IPS-15b (cell line): ENCODE results near the gene CTU1.
A peak's percentile ranks its signal among the peaks of the same experiment; 100 is the strongest.

ENCODE experiments used
- H3K27me3 ChIP-seq: one replicate; pipeline ENCODE4 v1.6.1; 2013; ENCODE audit warnings: low read length; ENCODE audit not compliant: control insufficient read depth, insufficient read depth
- H3K36me3 ChIP-seq: one replicate; pipeline ENCODE4 v1.6.1; 2013; ENCODE audit warnings: low read length; ENCODE audit not compliant: control insufficient read depth, insufficient read depth
- H3K4me1 ChIP-seq: one replicate; pipeline ENCODE4 v1.6.1; 2013; ENCODE audit warnings: mild to moderate bottlenecking, low read length; ENCODE audit not compliant: control insufficient read depth, insufficient read depth
- H3K4me3 ChIP-seq: one replicate; pipeline ENCODE4 v1.5.1; 2013; ENCODE audit warnings: low read depth, low read length
- H3K9ac ChIP-seq: one replicate; pipeline ENCODE4 v1.6.1; 2013; ENCODE audit warnings: low read depth, mild to moderate bottlenecking, low read length
- H3K9me3 ChIP-seq: one replicate; pipeline ENCODE4 v1.6.1; 2013; ENCODE audit warnings: mild to moderate bottlenecking, low read length; ENCODE audit not compliant: control insufficient read depth, insufficient read depth

The CTU1 gene

GRCh38 chr19:51141181-51141580 lies 33.0 kb upstream of the CTU1 start:
- Histone ChIP-seq H3K9me3 (no peaks in the 10 kb centered on the region), H3K27me3 (no peaks in the 10 kb centered on the region), H3K4me1 (peaks cover 9% of the 10 kb centered on the region), H3K9ac (no peak overlapping the region), H3K36me3 (no peaks in the 10 kb centered on the region), H3K4me3 (no peak overlapping the region)

- H3K9me3 ChIP-seq, result no peaks in the 10 kb centered on the region
- no peaks in the 10 kb centered on the region for H3K36me3 ChIP-seq
- H3K4me3 ChIP-seq, result peak overlapping the region; percentile 24
- no peak overlapping the region for H3K9ac ChIP-seq
- H3K27me3 ChIP-seq, result no peaks in the 10 kb centered on the region
- H3K4me1 ChIP-seq, result peaks cover 9% of the 10 kb centered on the region
Observed at GRCh38 chr19:51140441-51140840, 32.2 kb upstream of the CTU1 start.

GRCh38 chr19:51139299-51140014 lies 31.2 kb upstream of the CTU1 start:
- Histone ChIP-seq H3K27me3 (no peaks in the 10 kb centered on the region), H3K9ac (no peak overlapping the region), H3K4me3 (no peak overlapping the region), H3K4me1 (peaks cover 9% of the 10 kb centered on the region), H3K36me3 (no peaks in the 10 kb centered on the region), H3K9me3 (no peaks in the 10 kb centered on the region)

- H3K4me1 ChIP-seq, result peaks cover 9% of the 10 kb centered on the region
- no peak overlapping the region for H3K4me3 ChIP-seq
- no peaks in the 10 kb centered on the region for H3K27me3 ChIP-seq
- no peaks in the 10 kb centered on the region for H3K36me3 ChIP-seq
- H3K9me3 ChIP-seq, result no peaks in the 10 kb centered on the region
- H3K9ac ChIP-seq, result no peak overlapping the region
Observed at GRCh38 chr19:51138549-51138979, 30.4 kb upstream of the CTU1 start.

GRCh38 chr19:51137792-51138425 lies 29.7 kb upstream of the CTU1 start:
- Histone ChIP-seq H3K4me3 (no peak overlapping the region), H3K9me3 (no peaks in the 10 kb centered on the region), H3K36me3 (no peaks in the 10 kb centered on the region), H3K9ac (no peak overlapping the region), H3K27me3 (no peaks in the 10 kb centered on the region), H3K4me1 (peaks cover 9% of the 10 kb centered on the region)

- peaks cover 9% of the 10 kb centered on the region for H3K4me1 ChIP-seq
- no peak overlapping the region for H3K9ac ChIP-seq
- H3K27me3 ChIP-seq, result no peaks in the 10 kb centered on the region
- H3K9me3 ChIP-seq, result no peaks in the 10 kb centered on the region
- H3K36me3 ChIP-seq, result no peaks in the 10 kb centered on the region
- no peak overlapping the region for H3K4me3 ChIP-seq
Observed at GRCh38 chr19:51136851-51137551, 28.8 kb upstream of the CTU1 start.

- Histone ChIP-seq H3K9me3 (no peaks in the 10 kb centered on the region), H3K27me3 (no peaks in the 10 kb centered on the region), H3K4me1 (peaks cover 9% of the 10 kb centered on the region), H3K9ac (no peak overlapping the region), H3K36me3 (no peaks in the 10 kb centered on the region), H3K4me3 (no peak overlapping the region)
Observed at GRCh38 chr19:51135986-51136762, 28.0 kb upstream of the CTU1 start.

GRCh38 chr19:51135004-51135403 lies 26.8 kb upstream of the CTU1 start:
- Histone ChIP-seq H3K4me3 (no peak overlapping the region), H3K27me3 (no peaks in the 10 kb centered on the region), H3K36me3 (no peaks in the 10 kb centered on the region), H3K4me1 (no peaks in the 10 kb centered on the region), H3K9ac (no peak overlapping the region), H3K9me3 (no peaks in the 10 kb centered on the region)

GRCh38 chr19:51131780-51132680 lies 23.8 kb upstream of the CTU1 start:
- no peak overlapping the region for H3K9ac ChIP-seq
- H3K27me3 ChIP-seq, result no peaks in the 10 kb centered on the region
- H3K4me3 ChIP-seq, result no peak overlapping the region
- no peaks in the 10 kb centered on the region for H3K4me1 ChIP-seq
- H3K36me3 ChIP-seq, result no peaks in the 10 kb centered on the region
- H3K9me3 ChIP-seq, result no peaks in the 10 kb centered on the region

- no peaks in the 10 kb centered on the region for H3K27me3 ChIP-seq
Observed at GRCh38 chr19:51129716-51130115, 21.5 kb upstream of the CTU1 start.

GRCh38 chr19:51128227-51128626 lies 20.0 kb upstream of the CTU1 start:
- H3K36me3 ChIP-seq, result no peaks in the 10 kb centered on the region
- no peak overlapping the region for H3K9ac ChIP-seq
- H3K4me3 ChIP-seq, result no peak overlapping the region
- no peaks in the 10 kb centered on the region for H3K4me1 ChIP-seq
- no peaks in the 10 kb centered on the region for H3K27me3 ChIP-seq
- no peaks in the 10 kb centered on the region for H3K9me3 ChIP-seq

More at GRCh38 chr19:51129716-51130115, 21.5 kb upstream of the CTU1 start:
- H3K4me1 ChIP-seq, result no peaks in the 10 kb centered on the region
- no peaks in the 10 kb centered on the region for H3K36me3 ChIP-seq
- no peak overlapping the region for H3K9ac ChIP-seq
- H3K9me3 ChIP-seq, result no peaks in the 10 kb centered on the region
- H3K4me3 ChIP-seq, result no peak overlapping the region
